ENCODE measurements around the gene DDX59.

DDX59 gene

DNA sequence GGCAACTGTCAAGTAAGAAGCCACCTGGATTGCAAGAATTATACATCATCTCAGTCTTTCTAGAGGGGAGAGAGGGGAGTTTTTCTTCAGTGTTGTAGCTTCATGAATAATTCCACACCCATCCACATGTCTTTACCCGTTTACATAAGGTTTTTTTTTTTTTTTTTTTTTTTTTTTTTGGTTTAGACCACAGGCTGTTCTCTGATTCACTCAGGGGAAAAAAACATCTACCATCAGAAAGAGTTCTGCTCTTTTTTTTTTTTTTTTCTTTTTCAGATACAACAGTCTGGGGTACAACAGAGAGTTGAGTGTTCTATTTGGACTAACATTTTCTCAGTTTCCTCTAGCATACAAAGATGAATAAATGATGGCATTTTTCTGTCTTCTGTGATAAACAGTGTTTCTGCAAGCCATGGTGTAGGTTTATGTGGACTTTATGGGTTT, 44.3 kb downstream of the DDX59 start:
- no peaks in the 10 kb centered on the region for H4K20me1 ChIP-seq (ENCODE audit: insufficient read depth, low read length)
- H3K9me3 ChIP-seq (ENCODE audit: insufficient read depth, low read length, severe bottlenecking) = no peaks in the 10 kb centered on the region
- no peak overlapping the region for H3K9ac ChIP-seq (ENCODE audit: low read depth, low read length)
- H3K27me3 ChIP-seq (ENCODE audit: insufficient read depth, low read length, poor library complexity) = no peaks in the 10 kb centered on the region
- TF ChIP-seq EZH2 (IDR thresholded peaks at IDR 0.05; ENCODE audit: borderline replicate concordance, low read depth, low read length, severe bottlenecking) = no peak
- TF ChIP-seq CTCF (IDR thresholded peaks at IDR 0.05; ENCODE audit: borderline replicate concordance, extremely low read depth, low read length, poor library complexity, severe bottlenecking) = no peak
- DNase-seq (no peak), ATAC-seq (ENCODE audit: insufficient read depth, low read depth) (no peak)
- H2AFZ ChIP-seq (ENCODE audit: low read depth, low read length) = peak overlapping the region; percentile 51
- no peak overlapping the region for H3K27ac ChIP-seq (ENCODE audit: low read length)
- H3K4me2 ChIP-seq (ENCODE audit: insufficient read depth, low read length) = no peak overlapping the region
- no peaks in the 10 kb centered on the region; the same call in 1 of the 2 replicates for H3K36me3 ChIP-seq (ENCODE audit: insufficient read depth, low read length)
- no peak overlapping the region for H3K4me3 ChIP-seq (ENCODE audit: low read depth in 1 of 2, low read length in 2 of 2)
- peaks cover 37% of the 10 kb centered on the region for H3K4me1 ChIP-seq (ENCODE audit: insufficient read depth, low read length)
- peaks cover 2% of the 10 kb centered on the region for H3K79me2 ChIP-seq (ENCODE audit: insufficient read depth, low read length)

DNA sequence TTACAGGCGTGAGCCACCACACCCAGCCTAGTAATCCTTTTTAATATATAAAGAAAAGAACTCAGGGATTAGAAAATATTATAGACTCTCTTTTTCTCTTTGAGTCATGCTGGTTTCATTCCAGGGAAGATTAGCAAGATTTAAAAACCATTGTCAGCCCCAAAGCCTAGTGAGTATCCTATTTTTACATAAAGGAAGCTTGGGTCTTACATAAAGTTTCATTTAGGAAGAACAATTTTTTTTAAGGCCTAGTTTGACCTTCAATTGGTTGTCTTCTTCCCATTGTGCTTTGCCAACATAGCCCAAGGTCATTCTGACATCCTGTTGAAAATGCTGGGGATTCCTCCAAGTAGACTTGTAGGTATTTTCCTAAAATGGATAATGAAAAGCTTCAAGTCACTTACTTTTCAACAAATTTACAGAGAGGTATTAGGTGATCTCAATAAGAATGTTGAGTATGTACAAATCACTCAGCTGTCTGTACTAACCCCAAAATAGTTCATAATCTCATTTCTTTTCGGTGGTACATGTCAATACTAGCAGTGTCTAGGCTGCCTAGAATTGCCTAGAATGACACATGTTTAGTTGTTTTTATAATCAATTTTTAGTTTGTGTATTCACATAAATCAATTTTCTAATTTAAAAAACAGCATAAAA, 44.9 kb downstream of the DDX59 start:
- no peak overlapping the region for H3K4me3 ChIP-seq (ENCODE audit: low read depth in 1 of 2, low read length in 2 of 2)
- peak overlapping the region; percentile 46; the same call in 1 of the 2 replicates for H3K27ac ChIP-seq (ENCODE audit: low read length)
- H3K9me3 ChIP-seq (ENCODE audit: insufficient read depth, low read length, severe bottlenecking) = no peaks in the 10 kb centered on the region
- ATAC-seq (ENCODE audit: insufficient read depth, low read depth) (no peak), DNase-seq (no peak)
- no peak overlapping the region for H3K9ac ChIP-seq (ENCODE audit: low read depth, low read length)
- TF ChIP-seq EZH2 (IDR thresholded peaks at IDR 0.05; ENCODE audit: borderline replicate concordance, low read depth, low read length, severe bottlenecking) (no peak), CTCF (IDR thresholded peaks at IDR 0.05; ENCODE audit: borderline replicate concordance, extremely low read depth, low read length, poor library complexity, severe bottlenecking) (no peak)
- peaks cover 8% of the 10 kb centered on the region for H3K79me2 ChIP-seq (ENCODE audit: insufficient read depth, low read length)
- no peaks in the 10 kb centered on the region for H3K27me3 ChIP-seq (ENCODE audit: insufficient read depth, low read length, poor library complexity)
- peak overlapping the region; percentile 51 for H2AFZ ChIP-seq (ENCODE audit: low read depth, low read length)
- H3K4me2 ChIP-seq (ENCODE audit: insufficient read depth, low read length) = no peak overlapping the region
- H4K20me1 ChIP-seq (ENCODE audit: insufficient read depth, low read length) = no peaks in the 10 kb centered on the region
- H3K36me3 ChIP-seq (ENCODE audit: insufficient read depth, low read length) = no peaks in the 10 kb centered on the region; the same call in 1 of the 2 replicates
- peaks cover 39% of the 10 kb centered on the region for H3K4me1 ChIP-seq (ENCODE audit: insufficient read depth, low read length)

- peak within 1 kb of the TSS; percentile 60 to 90; a peak in 3 of 4 replicates for H3K4me3 ChIP-seq (ENCODE audit: low read depth in 1 of 2, low read length in 2 of 2)
- H3K9me3 ChIP-seq (ENCODE audit: insufficient read depth, low read length, severe bottlenecking) = no peaks in the 10 kb centered on the region
- DNase-seq (peak; percentile 98), ATAC-seq (ENCODE audit: insufficient read depth, low read depth) (peak; percentile 96)
- H3K27me3 ChIP-seq (ENCODE audit: insufficient read depth, low read length, poor library complexity) = no peaks in the 10 kb centered on the region
- H3K36me3 ChIP-seq (ENCODE audit: insufficient read depth, low read length) = peaks cover 27% of the 10 kb centered on the region
- peak within 1 kb of the TSS; percentile 97 for H2AFZ ChIP-seq (ENCODE audit: low read depth, low read length)
- peaks cover 71% of the 10 kb centered on the region for H3K4me1 ChIP-seq (ENCODE audit: insufficient read depth, low read length)
- peak within 1 kb of the TSS; percentile 86 for H3K4me2 ChIP-seq (ENCODE audit: insufficient read depth, low read length)
- peak within 1 kb of the TSS; percentile 94 for H3K27ac ChIP-seq (ENCODE audit: low read length)
- TF ChIP-seq EZH2 (IDR thresholded peaks at IDR 0.05; ENCODE audit: borderline replicate concordance, low read depth, low read length, severe bottlenecking) (no peak), CTCF (IDR thresholded peaks at IDR 0.05; ENCODE audit: borderline replicate concordance, extremely low read depth, low read length, poor library complexity, severe bottlenecking) (no peak)
- H4K20me1 ChIP-seq (ENCODE audit: insufficient read depth, low read length) = no peaks in the 10 kb centered on the region
- peak within 1 kb of the TSS; percentile 84 for H3K9ac ChIP-seq (ENCODE audit: low read depth, low read length)
- H3K79me2 ChIP-seq (ENCODE audit: insufficient read depth, low read length) = peaks cover 22% of the 10 kb centered on the region
These were observed 49.2 kb downstream of the DDX59 start, which contains the start of gene KIF14 for GRCh38 chr1:200620273-200621131. TSS of gene KIF14 (minus strand) at chr1:200620751. CDS start at chr1:200618723, 2,028 bp downstream.

All from DND-41 (cell line).